PC-9 (cell line): ENCODE data around the gene PGLYRP2.

Experiments
- EZH2 ChIP-seq: fragments of 200-600 bp; sonication (generic); IDR thresholded peaks from 2 replicates; pipeline ENCODE4 v1.8.0; 2017; ENCODE audit warnings: antibody characterized with exemption, low read depth
- TF ChIP-seq, protein P1 (sequence below): fragments of 200-600 bp; sonication (generic); conservative IDR thresholded peaks from 2 replicates; pipeline ENCODE4 v1.6.1; 2017; ENCODE audit warnings: mixed run types, antibody characterized with exemption, mild to moderate bottlenecking, moderate library complexity

DNA sequence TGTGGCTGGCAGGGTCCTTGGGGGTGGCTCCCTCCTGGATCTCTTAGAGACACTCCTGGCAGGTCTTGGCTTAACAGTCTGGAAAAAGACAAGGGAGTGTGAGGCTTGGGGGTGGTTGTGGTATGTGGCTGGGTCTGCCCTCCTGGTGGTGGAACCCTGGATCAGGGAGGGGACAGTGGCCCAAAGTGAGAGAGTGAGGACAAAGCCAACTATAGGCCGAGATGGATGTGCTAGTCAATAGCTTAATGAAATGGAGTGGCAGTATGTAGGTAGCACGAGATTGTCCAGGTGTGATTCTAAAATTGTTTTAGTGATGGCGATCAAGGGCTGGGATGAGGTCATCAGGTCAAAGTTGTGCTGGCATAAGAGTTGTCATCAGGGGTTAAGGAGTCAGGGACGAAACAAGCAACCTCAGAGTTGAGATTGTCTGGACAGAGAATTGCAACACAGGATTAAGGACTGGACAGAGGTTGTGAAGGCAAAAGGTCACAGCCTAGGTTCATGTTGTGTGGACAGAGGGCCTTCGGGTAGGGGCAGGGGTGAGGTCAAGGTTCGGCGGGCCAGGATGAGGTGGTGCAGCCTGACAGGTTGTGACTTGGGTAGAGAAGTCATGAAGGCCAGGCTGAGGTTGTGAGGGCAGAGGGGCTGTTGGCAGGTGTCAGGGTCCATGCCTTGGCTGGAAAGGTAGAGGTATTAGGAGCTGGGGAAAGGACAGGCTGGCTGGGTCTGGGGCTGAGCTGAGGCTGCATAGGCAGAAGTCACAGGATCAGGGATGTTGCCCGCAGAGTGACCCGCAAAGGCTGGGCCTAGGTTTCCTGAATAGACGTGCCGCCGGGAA lies 10.4 kb downstream of the PGLYRP2 start:
- TF ChIP-seq, protein P1, sequence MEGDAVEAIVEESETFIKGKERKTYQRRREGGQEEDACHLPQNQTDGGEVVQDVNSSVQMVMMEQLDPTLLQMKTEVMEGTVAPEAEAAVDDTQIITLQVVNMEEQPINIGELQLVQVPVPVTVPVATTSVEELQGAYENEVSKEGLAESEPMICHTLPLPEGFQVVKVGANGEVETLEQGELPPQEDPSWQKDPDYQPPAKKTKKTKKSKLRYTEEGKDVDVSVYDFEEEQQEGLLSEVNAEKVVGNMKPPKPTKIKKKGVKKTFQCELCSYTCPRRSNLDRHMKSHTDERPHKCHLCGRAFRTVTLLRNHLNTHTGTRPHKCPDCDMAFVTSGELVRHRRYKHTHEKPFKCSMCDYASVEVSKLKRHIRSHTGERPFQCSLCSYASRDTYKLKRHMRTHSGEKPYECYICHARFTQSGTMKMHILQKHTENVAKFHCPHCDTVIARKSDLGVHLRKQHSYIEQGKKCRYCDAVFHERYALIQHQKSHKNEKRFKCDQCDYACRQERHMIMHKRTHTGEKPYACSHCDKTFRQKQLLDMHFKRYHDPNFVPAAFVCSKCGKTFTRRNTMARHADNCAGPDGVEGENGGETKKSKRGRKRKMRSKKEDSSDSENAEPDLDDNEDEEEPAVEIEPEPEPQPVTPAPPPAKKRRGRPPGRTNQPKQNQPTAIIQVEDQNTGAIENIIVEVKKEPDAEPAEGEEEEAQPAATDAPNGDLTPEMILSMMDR: no peak
- no peak for TF ChIP-seq EZH2
